ENCODE results near the gene NUDT17. TPM values are rescaled to one million over a fixed set of nuclear protein-coding genes. Genes with fewer than 3 reads are reported as not detected.

NUDT17 gene
- total and polyA plus RNA-seq, 2 of the 8 experiments (the other 6 are each of a cell fraction or from before 2014, with no cell fraction given) = 2.7 to 4.1 TPM

DNA sequence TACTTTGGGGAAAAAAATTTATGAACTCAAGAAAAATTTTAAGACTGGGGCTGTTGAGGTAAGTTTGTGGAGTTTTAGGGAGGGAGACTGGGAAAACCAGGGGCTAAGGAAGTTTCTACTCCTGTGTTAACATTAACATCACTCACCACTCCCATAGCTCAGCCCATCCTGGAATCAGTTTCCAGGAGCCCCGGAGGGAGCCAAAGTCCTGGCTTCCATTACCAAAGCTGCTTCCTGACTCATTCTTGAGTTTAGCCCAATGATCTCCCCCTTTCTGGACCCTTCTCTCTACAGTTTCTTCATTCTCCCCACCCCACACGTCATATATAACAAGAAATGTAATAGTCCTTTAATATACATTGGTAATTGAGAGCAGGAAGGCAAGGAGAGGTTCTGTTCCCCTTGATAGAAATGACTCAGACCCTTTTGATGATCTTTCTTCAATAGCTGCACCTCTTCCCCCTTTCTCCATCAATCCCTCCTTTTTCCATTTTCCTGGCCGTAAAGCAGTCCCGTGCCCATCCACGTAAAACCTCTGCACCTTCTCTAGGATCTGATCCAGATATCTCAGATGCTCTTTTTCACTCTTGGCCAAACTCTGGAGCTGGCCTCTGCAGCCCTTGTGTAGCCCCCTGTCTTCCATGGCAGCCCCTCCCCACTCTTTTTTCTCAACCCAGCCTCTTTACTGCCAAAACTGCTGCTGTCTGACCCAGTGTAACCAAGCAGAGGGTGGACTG is 18.0 kb downstream of the NUDT17 start (continued):
- TF ChIP-seq SIN3A (conservative IDR thresholded peaks at IDR 0.05 in 1 of 2, IDR thresholded peaks at IDR 0.05 in 1 of 2; ENCODE audit: low read depth in 1 of 2, low read length in 2 of 2) = no peak
- no peak for TF ChIP-seq CREB1 (IDR thresholded peaks at IDR 0.05)
- TF ChIP-seq SAP30 (IDR thresholded peaks at IDR 0.05; ENCODE audit: insufficient read depth, insufficient replicate concordance, low read length) = no peak
- TF ChIP-seq, protein P1, sequence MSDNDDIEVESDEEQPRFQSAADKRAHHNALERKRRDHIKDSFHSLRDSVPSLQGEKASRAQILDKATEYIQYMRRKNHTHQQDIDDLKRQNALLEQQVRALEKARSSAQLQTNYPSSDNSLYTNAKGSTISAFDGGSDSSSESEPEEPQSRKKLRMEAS (IDR thresholded peaks at IDR 0.05) = no peak
- TF ChIP-seq CTBP2 (IDR thresholded peaks at IDR 0.05; ENCODE audit: borderline replicate concordance, insufficient read depth, insufficient read length, low read length) = no peak
- TF ChIP-seq, protein P2, sequence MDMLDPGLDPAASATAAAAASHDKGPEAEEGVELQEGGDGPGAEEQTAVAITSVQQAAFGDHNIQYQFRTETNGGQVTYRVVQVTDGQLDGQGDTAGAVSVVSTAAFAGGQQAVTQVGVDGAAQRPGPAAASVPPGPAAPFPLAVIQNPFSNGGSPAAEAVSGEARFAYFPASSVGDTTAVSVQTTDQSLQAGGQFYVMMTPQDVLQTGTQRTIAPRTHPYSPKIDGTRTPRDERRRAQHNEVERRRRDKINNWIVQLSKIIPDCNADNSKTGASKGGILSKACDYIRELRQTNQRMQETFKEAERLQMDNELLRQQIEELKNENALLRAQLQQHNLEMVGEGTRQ (IDR thresholded peaks at IDR 0.05; ENCODE audit: low read length) = no peak
- no peak for TF ChIP-seq SUZ12 (IDR thresholded peaks at IDR 0.05; ENCODE audit: low read length)
- TF ChIP-seq ATF3 (IDR thresholded peaks at IDR 0.05; ENCODE audit: insufficient read depth, low read depth, low read length) = no peak
- TF ChIP-seq KDM5A (IDR thresholded peaks at IDR 0.05; ENCODE audit: low read length) = no peak
- TF ChIP-seq RXRA (IDR thresholded peaks at IDR 0.05; ENCODE audit: insufficient read depth, low read depth, low read length) = no peak
